ENCODE data around the gene NAP1L5. TPM values are rescaled to one million over a fixed set of nuclear protein-coding genes. Genes with fewer than 3 reads are reported as not detected.

The NAP1L5 gene
- total RNA-seq, 1 donor from 2014 or later, result 4.2 TPM

- intact Hi-C loops (cut with micrococcal nuclease), result no loop called here
Measured at GRCh38 chr4:88722828-88723227, 25.2 kb upstream of the NAP1L5 start.

- intact Hi-C loops (cut with micrococcal nuclease), result no loop called here
Measured at GRCh38 chr4:88722276-88722780, 24.7 kb upstream of the NAP1L5 start.

- intact Hi-C loops (cut with micrococcal nuclease), result no loop called here
Measured at GRCh38 chr4:88720451-88721428, 23.1 kb upstream of the NAP1L5 start.

DNA sequence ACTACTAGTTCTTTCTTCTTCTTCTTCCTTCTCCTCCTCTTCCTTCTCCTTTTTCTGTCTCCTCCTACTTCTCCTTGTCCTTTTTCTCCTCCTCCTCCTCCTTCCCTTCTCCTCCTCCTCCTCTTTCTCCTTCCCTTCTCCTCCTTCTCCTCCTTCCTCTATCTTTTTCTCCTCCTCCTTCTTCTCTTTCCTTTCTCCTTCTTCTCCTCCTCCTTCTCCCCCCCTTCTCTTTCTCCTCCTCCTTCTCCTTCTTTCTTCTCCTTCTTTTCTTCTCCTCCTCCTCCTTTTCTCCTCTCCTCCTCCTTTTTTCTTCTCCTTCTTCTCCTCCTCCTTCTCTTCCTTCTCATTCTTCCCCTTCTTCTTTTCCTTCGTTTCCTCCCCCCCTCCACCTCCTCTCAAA lies 21.8 kb upstream of the NAP1L5 start:
- intact Hi-C loops (cut with micrococcal nuclease), result no loop called here

DNA sequence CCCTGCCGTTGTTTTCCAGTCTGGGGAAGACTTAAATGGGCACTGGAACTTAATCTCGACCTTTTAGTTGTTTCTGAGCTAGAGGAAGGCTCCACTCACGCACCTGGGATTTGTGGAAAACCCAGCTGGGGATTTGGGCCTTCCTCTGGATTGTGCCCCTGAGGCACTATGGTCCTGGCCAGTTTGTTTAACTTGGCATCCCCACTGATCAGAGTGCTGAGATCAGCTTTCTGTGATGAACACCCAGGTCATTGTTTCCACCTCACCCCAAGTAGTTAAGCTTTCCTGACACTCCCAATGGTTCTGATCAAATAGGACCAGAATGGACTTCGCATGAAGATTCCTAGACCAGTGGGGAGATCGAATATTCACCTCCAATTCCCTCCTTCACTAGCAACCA lies 20.5 kb upstream of the NAP1L5 start:
- intact Hi-C loops (cut with micrococcal nuclease), result no loop called here

GRCh38 chr4:88713782-88714181 lies 16.2 kb upstream of the NAP1L5 start:
- intact Hi-C loops (cut with micrococcal nuclease), result no loop called here

DNA sequence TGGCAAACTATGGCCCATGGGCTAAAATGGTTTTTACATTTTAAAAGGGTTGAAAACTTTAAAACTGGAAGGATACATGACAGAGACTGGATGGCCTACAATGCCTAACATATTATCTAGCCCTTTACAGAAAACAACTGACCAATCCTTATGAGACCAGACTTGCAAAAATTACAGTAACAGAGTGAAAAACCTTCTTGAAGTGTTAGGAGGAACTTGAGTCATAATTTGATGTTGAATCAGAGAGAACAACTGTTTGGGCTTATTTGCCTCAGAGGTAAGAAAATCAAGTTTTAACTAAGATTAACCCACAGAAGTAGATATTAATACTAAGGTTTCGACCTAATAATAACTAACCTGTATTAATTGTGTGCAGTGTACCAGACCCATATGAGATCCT lies 12.4 kb upstream of the NAP1L5 start:
- intact Hi-C loops (cut with micrococcal nuclease), result no loop called here

DNA sequence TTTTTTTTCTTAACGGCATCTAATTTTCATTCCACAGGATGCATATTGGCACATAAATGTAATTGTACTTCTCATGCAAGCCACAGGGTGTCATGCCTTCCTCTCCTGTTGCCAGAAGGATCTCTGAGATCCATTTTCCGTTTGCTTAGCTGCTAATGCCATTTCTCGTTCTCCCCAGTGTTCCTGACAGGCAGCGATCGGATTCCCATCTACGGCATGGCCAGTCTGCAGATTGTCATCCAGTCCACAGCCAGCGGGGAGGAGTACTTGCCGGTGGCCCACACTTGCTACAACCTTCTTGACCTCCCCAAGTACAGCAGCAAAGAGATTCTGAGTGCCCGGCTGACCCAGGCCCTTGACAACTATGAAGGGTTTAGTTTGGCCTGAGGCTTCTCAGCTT lies 8.9 kb upstream of the NAP1L5 start:
- intact Hi-C loops (cut with micrococcal nuclease), result no loop called here

- intact Hi-C loops (cut with micrococcal nuclease), result no loop called here
Measured at GRCh38 chr4:88705805-88706492, 8.3 kb upstream of the NAP1L5 start.

- intact Hi-C loops (cut with micrococcal nuclease), result no loop called here
Measured at GRCh38 chr4:88705223-88705622, 7.6 kb upstream of the NAP1L5 start.

- intact Hi-C loops (cut with micrococcal nuclease), result no loop called here
Measured at GRCh38 chr4:88702782-88703181, 5.2 kb upstream of the NAP1L5 start.

DNA sequence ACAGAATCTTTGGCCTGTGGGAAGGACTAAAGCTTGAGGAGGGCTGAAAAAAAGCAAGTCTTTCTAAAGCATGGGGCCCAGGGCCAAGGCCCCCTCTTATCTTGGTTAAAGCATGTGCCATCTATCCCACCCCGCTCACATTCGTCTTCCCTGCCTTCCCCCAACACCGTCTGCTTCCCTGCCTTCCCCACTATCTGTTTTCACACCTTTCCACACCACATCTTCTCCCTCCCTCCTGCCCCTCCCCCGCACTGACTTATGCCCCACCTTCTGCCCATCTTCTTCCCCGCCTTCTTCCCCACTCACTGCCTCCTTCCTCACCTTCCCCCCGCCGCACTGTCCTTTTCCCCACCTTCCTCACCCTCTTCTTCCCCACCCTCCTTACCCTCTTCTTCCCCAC lies 890 bp upstream of the NAP1L5 start:
- intact Hi-C loops (cut with micrococcal nuclease), result loop anchor here (5.0 kb wide), 2 partner anchors 106 to 124 kb away; partner anchors contain the start of gene HERC3

DNA sequence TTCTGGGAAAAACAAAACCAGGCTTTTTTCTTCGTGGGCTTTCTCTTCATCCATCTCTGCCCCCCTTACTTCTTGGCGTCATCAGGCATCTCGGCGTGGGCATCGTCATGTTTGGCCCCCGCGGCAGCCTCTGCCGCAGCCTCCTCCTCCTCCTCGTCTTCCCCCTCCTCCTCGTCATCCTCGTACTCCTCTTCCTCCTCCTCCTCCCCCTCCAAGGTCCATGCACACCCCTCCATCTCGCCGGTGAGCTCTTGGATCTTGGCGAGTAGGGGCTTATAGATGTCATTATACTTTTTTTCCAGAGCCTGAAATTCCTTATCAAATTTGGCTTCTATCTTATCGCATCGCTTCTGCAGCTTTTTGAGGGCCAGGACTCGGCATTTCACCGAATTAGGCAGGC lies 488 bp downstream of the NAP1L5 start:
- intact Hi-C loops (cut with micrococcal nuclease), result loop anchor here (5.0 kb wide), 2 partner anchors 105 to 125 kb away; partner anchors contain the start of gene HERC3

GRCh38 chr4:88696630-88697029 lies 999 bp downstream of the NAP1L5 start:
- intact Hi-C loops (cut with micrococcal nuclease), result loop anchor here (5.0 kb wide), 2 partner anchors 104 to 126 kb away; partner anchors contain the start of gene HERC3

- intact Hi-C loops (cut with micrococcal nuclease), result no loop called here
Measured at GRCh38 chr4:88693792-88694191, 3.8 kb downstream of the NAP1L5 start.

DNA sequence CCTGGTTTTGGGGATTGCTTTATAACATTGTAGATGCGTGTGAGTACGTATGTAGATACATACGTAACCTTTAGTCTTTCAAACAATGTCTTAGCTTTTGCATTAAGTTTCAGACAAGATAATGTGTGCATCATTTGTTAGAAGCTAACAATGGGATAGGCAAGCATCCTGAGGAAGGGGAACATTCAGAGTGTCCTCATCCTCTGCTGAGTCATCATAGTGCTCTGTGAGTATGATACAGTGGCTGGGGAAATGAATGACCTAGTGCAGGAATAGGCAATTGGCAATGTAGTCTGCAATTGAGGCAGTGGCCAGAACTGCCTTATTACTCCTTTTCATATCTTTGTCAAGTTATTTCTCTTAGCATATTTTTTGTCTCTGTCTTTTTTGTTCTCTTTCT lies 7.3 kb downstream of the NAP1L5 start:
- intact Hi-C loops (cut with micrococcal nuclease), result no loop called here

- intact Hi-C loops (cut with micrococcal nuclease), result no loop called here
Measured at GRCh38 chr4:88681209-88681608, 16.4 kb downstream of the NAP1L5 start.

GRCh38 chr4:88675543-88675942 lies 22.1 kb downstream of the NAP1L5 start:
- intact Hi-C loops (cut with micrococcal nuclease), result loop anchor here (10.0 kb wide), 1 partner anchor 461 kb away; no protein-coding TSS in a partner anchor

DNA sequence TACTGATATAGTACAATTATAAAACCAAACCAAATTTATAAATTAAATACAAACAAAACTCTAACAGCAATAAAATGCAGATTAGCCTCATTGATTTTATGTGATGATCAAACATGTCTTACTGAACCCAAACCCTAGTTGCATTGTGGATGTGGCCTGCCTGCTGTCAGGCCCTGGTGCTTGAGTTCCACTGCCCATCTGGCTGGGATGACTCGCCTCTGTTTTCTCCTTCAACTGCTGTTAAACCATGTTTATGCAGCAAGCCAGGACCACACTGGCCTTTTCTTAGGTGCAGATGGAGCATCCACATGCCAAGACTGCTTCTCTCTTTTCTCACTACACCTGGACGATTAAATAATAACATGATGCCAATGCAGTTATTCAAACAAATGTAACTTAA lies 22.6 kb downstream of the NAP1L5 start:
- intact Hi-C loops (cut with micrococcal nuclease), result loop anchor here (5.0 to 10.0 kb wide), 2 partner anchors 347 to 460 kb away; no protein-coding TSS in a partner anchor

DNA sequence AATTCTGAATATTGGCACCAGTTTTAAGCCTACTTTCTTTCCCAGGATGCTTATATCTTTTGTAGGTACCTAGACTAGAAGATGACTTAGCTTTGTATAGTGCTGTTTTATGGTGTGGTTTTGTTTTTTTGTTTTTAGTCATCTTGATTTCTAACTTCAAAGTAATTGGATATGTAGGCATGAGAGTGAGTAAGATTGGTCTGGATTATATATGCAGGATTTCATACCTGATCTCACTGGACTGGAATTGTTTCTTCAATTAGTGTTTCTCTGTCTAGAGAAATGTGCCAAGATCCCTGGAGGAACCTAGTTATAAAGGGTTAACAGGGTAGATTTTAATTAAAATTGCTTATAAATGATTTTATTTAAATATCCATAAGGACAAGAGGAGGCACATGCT lies 23.1 kb downstream of the NAP1L5 start:
- intact Hi-C loops (cut with micrococcal nuclease), result loop anchor here (5.0 to 10.0 kb wide), 2 partner anchors 348 to 460 kb away; no protein-coding TSS in a partner anchor

GRCh38 chr4:88673886-88674285 lies 23.7 kb downstream of the NAP1L5 start:
- intact Hi-C loops (cut with micrococcal nuclease), result loop anchor here (5.0 to 10.0 kb wide), 2 partner anchors 348 to 459 kb away; no protein-coding TSS in a partner anchor

DNA sequence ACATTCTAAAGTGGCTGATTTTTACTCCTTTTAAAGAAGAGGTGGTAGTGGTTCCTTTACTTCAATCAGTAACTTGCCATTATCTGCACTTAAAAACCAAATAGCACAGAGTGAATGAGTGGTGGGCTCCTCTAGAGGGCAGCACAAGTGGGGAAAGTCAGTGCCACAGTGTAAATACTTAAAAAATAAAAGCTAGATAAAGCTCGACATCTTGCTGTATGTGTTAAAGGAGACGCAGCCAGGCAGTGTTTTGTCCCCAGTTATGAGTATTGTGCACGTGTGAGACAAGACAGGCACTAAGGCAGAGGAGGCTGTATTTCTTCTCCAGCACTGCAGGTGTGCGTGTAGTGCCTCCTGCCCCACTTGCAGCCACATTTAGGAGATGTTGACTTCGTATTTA lies 24.6 kb downstream of the NAP1L5 start:
- intact Hi-C loops (cut with micrococcal nuclease), result loop anchor here (5.0 to 10.0 kb wide), 2 partner anchors 349 to 458 kb away; no protein-coding TSS in a partner anchor

All from T-helper 2 cell treated with Interferon-gamma antibody and Interleukin-4, amounts not matched to agents 100 ng/mL and 5 ng/mL, for 36 hours (primary cell).